Fibroblast of skin of right quadriceps (primary cell): ENCODE measurements around the gene VSIG1.
A peak's percentile ranks its signal among the peaks of the same experiment; 100 is the strongest.

Experiments used
- DNase-seq: peaks from one replicate; pipeline ENCODE4 v3.0.0-alpha.2; 2013

VSIG1 gene

DNA sequence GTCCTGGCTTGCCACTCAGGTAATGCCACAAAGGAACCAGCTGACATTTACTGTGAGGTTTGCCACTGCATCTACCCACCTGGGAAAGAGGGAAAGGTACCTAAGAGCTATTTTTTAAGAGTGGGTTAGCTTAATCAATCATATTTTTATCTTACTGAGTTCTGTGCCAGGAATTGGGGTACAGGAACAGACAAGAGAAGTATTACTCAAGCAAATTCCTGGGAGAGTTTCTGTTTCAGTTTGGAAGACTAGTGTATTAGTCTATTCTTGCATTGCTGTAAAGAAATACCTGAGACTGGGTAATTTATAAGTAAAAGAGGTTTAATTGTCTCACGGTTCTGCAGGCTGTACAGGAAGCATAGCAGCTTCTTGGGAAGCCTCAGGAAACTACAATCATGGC lies 23.3 kb downstream of the VSIG1 start:
- no peak for DNase-seq

DNA sequence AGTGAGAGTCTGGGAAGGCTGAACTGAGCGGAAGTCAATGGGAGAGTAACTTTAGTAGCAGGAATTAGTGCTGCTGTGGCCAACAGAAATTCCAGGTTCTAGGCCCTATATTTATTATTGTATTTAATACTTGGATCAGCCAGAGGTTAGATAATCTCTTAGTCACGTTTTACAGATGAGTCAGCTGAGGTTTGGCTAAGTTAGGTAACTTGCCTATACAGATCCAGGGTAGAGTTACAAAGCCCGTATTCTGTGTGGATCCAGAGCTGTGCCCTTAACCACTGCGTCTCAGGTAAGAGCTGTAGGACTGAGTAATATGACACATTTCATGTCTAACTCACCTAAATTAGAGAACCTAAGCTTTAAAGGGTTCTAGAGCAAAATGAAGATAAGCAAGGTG lies 26.0 kb downstream of the VSIG1 start:
- DNase-seq = peak; percentile 40

- DNase-seq = no peak
Observed at GRCh38 chrX:108071578-108071977, 26.7 kb downstream of the VSIG1 start.

DNA sequence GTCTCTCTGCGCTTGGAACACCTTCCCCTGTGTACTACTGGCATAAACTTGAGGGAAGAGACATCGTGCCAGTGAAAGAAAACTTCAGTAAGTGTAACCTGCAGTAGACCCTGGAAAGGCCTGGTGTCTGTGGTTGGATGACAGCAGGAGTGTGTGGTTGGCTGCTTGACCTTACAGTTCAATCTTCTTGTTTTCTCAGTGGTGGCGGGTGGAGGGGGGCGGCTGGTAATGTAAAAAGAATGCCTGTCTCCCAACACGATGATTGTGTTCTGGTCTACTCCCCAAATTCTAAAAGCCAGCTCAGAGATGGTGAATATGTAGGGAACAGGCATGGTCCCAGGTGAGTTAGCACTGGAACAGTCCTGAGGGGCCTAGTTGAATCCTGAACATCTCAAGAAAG lies 27.9 kb downstream of the VSIG1 start:
- DNase-seq = peak; percentile 12

- DNase-seq = no peak
Observed at GRCh38 chrX:108081110-108081509, 36.2 kb downstream of the VSIG1 start.

DNA sequence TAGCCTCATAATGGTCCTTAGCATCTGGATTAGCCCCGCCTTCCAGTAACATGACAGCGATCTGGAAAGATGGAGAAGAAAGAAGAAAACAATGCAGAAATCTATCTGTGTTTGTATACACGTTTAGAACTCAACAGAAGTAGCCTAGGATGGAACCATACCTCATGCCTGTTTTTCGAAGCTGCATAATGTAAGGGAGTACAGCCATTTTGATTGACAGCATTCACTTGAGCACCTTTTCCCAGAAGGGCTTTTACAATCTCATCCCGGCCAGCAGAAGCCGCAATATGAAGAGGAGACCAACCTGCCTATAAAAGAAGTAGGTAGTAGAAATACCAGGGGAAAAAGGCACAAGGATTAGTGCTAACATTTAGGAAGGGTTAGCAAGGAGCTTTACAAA lies 42.9 kb downstream of the VSIG1 start:
- no peak for DNase-seq

DNA sequence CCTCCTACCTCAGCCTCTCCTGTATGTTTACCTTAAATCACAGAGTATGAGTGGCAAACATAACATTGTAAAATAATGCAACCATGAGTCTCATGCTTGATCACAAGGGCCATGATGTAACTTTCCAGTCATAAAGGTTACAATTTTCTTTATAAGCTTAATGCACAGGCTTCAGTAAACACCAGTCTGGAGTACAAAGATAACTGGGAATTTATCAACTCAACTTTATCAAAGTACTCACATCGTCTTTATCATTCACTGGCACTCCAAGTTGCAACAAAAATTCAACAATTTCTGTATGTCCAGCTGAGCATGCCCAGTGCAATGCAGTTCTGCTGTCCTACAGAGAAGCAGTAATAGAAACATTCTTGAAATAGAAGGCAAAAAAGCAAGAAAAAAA lies 43.6 kb downstream of the VSIG1 start:
- DNase-seq = no peak

GRCh38 chrX:108090491-108091263 lies 45.8 kb downstream of the VSIG1 start:
- peak; percentile 37 for DNase-seq

DNA sequence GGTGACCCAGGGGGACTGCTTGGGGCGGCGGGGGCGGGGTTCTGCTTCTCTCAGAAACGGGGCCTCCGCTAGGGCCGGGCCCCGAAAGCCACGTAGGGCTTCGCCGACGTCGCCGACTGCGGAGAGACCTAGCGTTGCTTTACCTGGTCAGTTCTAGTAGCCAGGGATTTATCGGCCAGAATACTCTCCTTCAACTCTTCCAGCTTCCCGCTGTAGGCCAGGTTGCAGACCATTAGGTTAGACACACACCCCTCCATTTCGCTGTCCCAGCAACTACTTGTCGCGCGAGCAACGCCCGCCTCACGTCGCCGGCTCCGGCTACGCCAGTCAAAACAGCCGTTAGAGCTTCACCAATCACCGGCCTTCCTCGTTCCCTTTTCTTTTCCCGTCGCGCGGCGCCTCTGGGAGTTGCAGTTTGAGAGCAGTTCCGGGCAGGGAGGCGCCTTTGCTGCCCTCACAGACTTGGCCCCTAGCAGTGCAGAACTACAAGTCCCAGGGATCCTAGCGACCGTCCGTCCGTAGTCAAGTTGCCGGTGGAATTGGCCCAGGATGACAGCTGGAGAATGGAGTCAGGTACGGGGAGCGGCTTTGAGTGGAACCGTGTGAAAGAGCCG lies 46.5 kb downstream of the VSIG1 start, which contains the start of the genes ATG4A and PSMD10:
TSS of gene ATG4A (plus strand) at position 515 of the 614 bp plus-strand sequence. CDS start at position 564, 49 bp downstream.
TSS of gene PSMD10 (minus strand) at position 279 of the 614 bp plus-strand sequence. CDS start at position 257, 22 bp downstream.
- peak; percentile 94 for DNase-seq

DNA sequence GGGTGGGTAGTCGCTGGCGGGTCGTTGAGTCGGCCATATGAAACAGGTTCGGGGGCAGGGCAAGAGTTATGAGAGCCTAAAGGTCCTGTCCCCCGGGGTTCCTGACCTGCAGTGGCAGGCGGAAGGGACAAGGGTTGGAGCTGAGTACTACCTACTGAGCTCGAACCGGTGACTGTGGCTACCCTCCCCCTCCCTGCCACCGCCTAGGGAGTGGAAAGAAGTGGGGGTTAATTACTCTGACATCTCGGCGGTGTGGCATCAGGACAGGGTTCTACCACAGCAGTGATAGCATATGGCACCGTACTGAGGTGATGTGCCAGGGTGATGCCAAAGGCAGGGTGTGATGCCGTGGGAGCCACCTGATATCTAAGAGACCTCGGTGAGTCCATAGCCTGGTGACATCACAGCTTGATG lies 47.0 kb downstream of the VSIG1 start:
- DNase-seq = no peak

GRCh38 chrX:108097380-108097779 lies 52.5 kb downstream of the VSIG1 start:
- peak; percentile 39 for DNase-seq

DNA sequence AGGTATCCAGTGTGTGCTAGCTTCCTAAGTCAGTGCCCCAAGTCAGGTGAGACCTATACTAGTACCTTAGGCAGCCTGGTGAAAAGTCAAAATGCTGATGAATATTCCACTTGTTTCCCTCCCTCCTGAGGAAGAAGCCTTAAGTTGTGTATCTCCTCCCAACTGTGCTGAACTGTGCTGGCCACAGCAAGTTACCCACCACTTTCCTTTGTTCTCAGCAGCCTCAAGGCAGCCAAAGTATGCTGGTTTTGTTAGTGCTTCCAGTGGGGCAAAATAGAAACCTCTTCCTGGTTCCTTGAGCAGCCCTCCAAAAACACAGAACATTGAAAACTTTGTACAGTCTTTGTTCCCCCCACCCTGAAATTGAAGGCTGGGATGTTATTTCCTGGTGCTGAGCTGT lies 60.6 kb downstream of the VSIG1 start:
- no peak for DNase-seq

DNA sequence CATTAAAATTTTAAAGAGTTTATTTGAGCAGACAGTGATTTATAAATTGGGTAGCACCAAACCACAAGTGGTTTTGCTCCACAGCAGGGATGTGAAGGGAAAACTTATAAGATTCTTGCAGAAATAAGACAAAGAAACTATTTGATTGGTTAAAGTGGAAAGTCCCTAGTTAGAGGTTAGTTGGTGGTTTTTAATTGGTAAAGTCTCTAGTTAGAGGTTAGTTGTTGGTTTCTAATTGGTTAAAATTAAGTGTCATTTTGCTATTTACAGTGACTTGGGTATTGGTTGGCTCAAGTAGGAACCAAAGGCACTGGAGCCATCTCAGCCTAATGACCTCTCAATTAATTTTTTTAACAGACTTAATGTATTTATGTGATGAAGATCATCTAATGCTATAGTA lies 69.7 kb downstream of the VSIG1 start:
- no peak for DNase-seq

DNA sequence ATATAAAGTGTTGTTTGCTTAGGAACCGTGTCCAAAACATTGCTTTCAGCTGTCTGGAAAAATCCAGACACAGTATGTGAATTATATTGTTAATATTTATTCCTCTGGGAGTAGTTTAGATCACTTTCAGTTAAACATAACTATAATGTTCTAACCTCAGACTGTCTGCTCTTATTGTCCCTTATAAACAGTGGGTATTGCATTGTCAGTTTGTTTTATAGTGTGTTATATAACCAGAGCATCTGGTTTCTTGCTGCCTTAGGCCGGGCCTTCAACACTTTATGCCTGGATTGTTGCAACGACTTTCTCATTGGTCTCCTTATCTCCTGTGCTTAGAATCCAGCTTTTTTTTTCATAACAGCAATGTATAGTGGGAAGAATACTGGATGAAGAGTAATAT lies 73.1 kb downstream of the VSIG1 start:
- DNase-seq = no peak

GRCh38 chrX:108121291-108121690 lies 76.4 kb downstream of the VSIG1 start:
- DNase-seq = no peak

GRCh38 chrX:108122748-108123147 lies 77.9 kb downstream of the VSIG1 start:
- DNase-seq = peak; percentile 45

GRCh38 chrX:108123591-108124366 lies 78.9 kb downstream of the VSIG1 start:
- DNase-seq = no peak

- DNase-seq = no peak
Observed at GRCh38 chrX:108126661-108127060, 81.8 kb downstream of the VSIG1 start.

- no peak for DNase-seq
Observed at GRCh38 chrX:108127152-108127551, 82.3 kb downstream of the VSIG1 start.
